Keratinocyte (primary cell): ENCODE data around the gene VEZF1. TPM values are rescaled to one million over a fixed set of nuclear protein-coding genes. Genes with fewer than 3 reads are reported as not detected.

Experiments
- DNase-seq: peaks from one replicate; pipeline ENCODE4 v3.0.0-alpha.2; 2011; ENCODE audit warnings: low read depth, missing footprints, low spot score
- FAIRE-seq: peaks from 2 replicates; lab custom pipeline; 2011; peaks lifted over from hg19 to GRCh38; lab: Jason Lieb, UNC
- H2AFZ ChIP-seq: 2 replicates; pipeline ENCODE4 v1.6.0; 2012; ENCODE audit warnings: low read length, control low read depth, inconsistent platforms; ENCODE audit not compliant: control insufficient read depth
- H3K27ac ChIP-seq: 2 replicates; pipeline ENCODE4 v1.5.1; 2011; ENCODE audit warnings: low read length; ENCODE audit not compliant: control insufficient read depth, insufficient read depth
- H3K27me3 ChIP-seq: 3 replicates; pipeline ENCODE4 v1.6.0; 2011; ENCODE audit warnings: low read length; ENCODE audit not compliant: control insufficient read depth, insufficient read depth; ENCODE audit errors: extremely low read depth
- H3K36me3 ChIP-seq, 2 experiments: 2 replicates in 1 of 2; 3 replicates in 1 of 2; pipeline ENCODE4 v1.5.1; 2011; ENCODE audit warnings: low read length in 2 of 2, mild to moderate bottlenecking in 1 of 2; ENCODE audit not compliant: control insufficient read depth in 2 of 2, insufficient read depth in 2 of 2; ENCODE audit errors: extremely low read depth in 1 of 2
- H3K4me1 ChIP-seq: 3 replicates; pipeline ENCODE4 v1.5.1; 2011; ENCODE audit warnings: low read length; ENCODE audit not compliant: control insufficient read depth, insufficient read depth; ENCODE audit errors: extremely low read depth
- H3K4me2 ChIP-seq: 3 replicates; pipeline ENCODE4 v1.6.0; 2011; ENCODE audit warnings: low read depth, low read length; ENCODE audit not compliant: control insufficient read depth, insufficient read depth; ENCODE audit errors: extremely low read depth
- H3K4me3 ChIP-seq, 3 experiments: fragments of 200-600 bp in 1 of 3; sonication (generic) in 1 of 3; 2 replicates in 2 of 3; 3 replicates in 1 of 3; pipeline ENCODE4 v1.5.1; 2011 to 2016; ENCODE audit warnings: low read length in 3 of 3, mild to moderate bottlenecking in 3 of 3, control low read depth in 2 of 3, inconsistent platforms in 1 of 3, low read depth in 1 of 3, mixed read lengths in 1 of 3, mixed run types in 1 of 3, moderate library complexity in 1 of 3; ENCODE audit not compliant: control insufficient read depth in 2 of 3, insufficient read depth in 2 of 3; ENCODE audit errors: extremely low read depth in 1 of 3
- H3K79me2 ChIP-seq: 2 replicates; pipeline ENCODE4 v1.6.0; 2012; ENCODE audit warnings: low read length; ENCODE audit not compliant: control insufficient read depth, insufficient read depth
- H3K9ac ChIP-seq: 3 replicates; pipeline ENCODE4 v1.6.0; 2011; ENCODE audit warnings: low read length; ENCODE audit not compliant: control insufficient read depth, insufficient read depth; ENCODE audit errors: extremely low read depth
- H3K9me1 ChIP-seq: 3 replicates; pipeline ENCODE4 v1.6.0; 2011; ENCODE audit warnings: low read length; ENCODE audit not compliant: control insufficient read depth, insufficient read depth; ENCODE audit errors: extremely low read depth
- H3K9me3 ChIP-seq: 2 replicates; pipeline ENCODE4 v1.5.1; 2012; ENCODE audit warnings: low read depth, low read length; ENCODE audit not compliant: control insufficient read depth
- H4K20me1 ChIP-seq: 3 replicates; pipeline ENCODE4 v1.6.0; 2011; ENCODE audit warnings: low read length; ENCODE audit not compliant: control insufficient read depth, insufficient read depth; ENCODE audit errors: extremely low read depth
- CTCF ChIP-seq, 3 experiments: IDR thresholded peaks in 1 of 3; conservative IDR thresholded peaks in 1 of 3; optimal IDR thresholded peaks in 1 of 3; 2 replicates in 2 of 3; 3 replicates in 1 of 3; pipeline versions ENCODE3 to v1.5.1; 2011; ENCODE audit warnings: low read length in 3 of 3, mild to moderate bottlenecking in 3 of 3, moderate library complexity in 2 of 3, control low read depth in 1 of 3, inconsistent platforms in 1 of 3; ENCODE audit not compliant: insufficient read depth in 2 of 3; ENCODE audit errors: extremely low read depth in 1 of 3
- EZH2 ChIP-seq: IDR thresholded peaks from one replicate; pipeline ENCODE4 v1.6.1; 2012; ENCODE audit warnings: inconsistent platforms, mild to moderate bottlenecking, low read length, moderate library complexity
- dilution Hi-C: fragments of 300-500 bp; cut with MboI; formaldehyde crosslinking; loops from one replicate; pipeline ENCODE4 v1.7.0; 2020; ENCODE audit warnings: low sequenced_read_pairs; ENCODE audit not compliant: extremely low pct_ligation_motif_present
- polyA plus RNA-seq, 5 experiments: library from polyadenylated mRNA; depleted of rRNA in 3 of 5; stranded (reverse) in 3 of 5; stranded (forward) in 1 of 5; unstranded in 1 of 5; fragments of >200 nt; gene quantifications; 1 replicate in 1 of 5; 2 replicates in 3 of 5; 3 replicates in 1 of 5; pipeline versions ENCODE4 v1.2.1 to v1.2.3, GENCODE V29; 2011 to 2012; ENCODE audit warnings: missing spikeins in 2 of 5, low read depth in 1 of 5, low replicate concordance in 1 of 5

Gene VEZF1
- polyA plus RNA-seq, 1 donor (not counting 4 experiments of a cell fraction or from before 2014, with no cell fraction given), result 22.8 TPM

- no peak for FAIRE-seq
- Histone ChIP-seq H3K27me3 (no peaks in the 10 kb centered on the region), H3K9me3 (no peaks in the 10 kb centered on the region), H3K4me1 (no peaks in the 10 kb centered on the region), H3K4me2 (no peak overlapping the region), H2AFZ (no peak overlapping the region), H3K79me2 (peaks cover 29% of the 10 kb centered on the region), H3K36me3 (peaks cover 29 to 54% of the 10 kb centered on the region in 2 experiments), H3K9ac (no peak overlapping the region), H3K4me3 (no peak overlapping the region), H3K27ac (no peak overlapping the region), H3K9me1 (no peaks in the 10 kb centered on the region), H4K20me1 (peaks cover 2% of the 10 kb centered on the region)
- dilution Hi-C loops, result no loop called here
- no peak for DNase-seq
- TF ChIP-seq EZH2 (no peak), CTCF (optimal IDR thresholded peaks at IDR 0.05 in 1 of 3, IDR thresholded peaks at IDR 0.05 in 1 of 3, conservative IDR thresholded peaks at IDR 0.05 in 1 of 3; ENCODE audit: extremely low read depth in 1 of 3, insufficient read depth in 2 of 3, low read length in 3 of 3) (no peak)
Observed at GRCh38 chr17:57979076-57979475, 9.0 kb downstream of the VEZF1 start.

GRCh38 chr17:57976594-57976993 lies 11.5 kb downstream of the VEZF1 start:
- Histone ChIP-seq H3K9me1 (no peaks in the 10 kb centered on the region), H3K9me3 (no peaks in the 10 kb centered on the region), H3K4me1 (peaks cover 2% of the 10 kb centered on the region), H3K36me3 (peaks cover 25 to 44% of the 10 kb centered on the region in 2 experiments), H3K79me2 (peaks cover 5% of the 10 kb centered on the region), H2AFZ (no peak overlapping the region), H3K27me3 (no peaks in the 10 kb centered on the region), H3K4me3 (no peak overlapping the region), H3K27ac (no peak overlapping the region), H3K4me2 (no peak overlapping the region), H4K20me1 (no peaks in the 10 kb centered on the region), H3K9ac (no peak overlapping the region)
- dilution Hi-C loops, result no loop called here
- no peak for TF ChIP-seq EZH2
- TF ChIP-seq CTCF (optimal IDR thresholded peaks at IDR 0.05 in 1 of 3, IDR thresholded peaks at IDR 0.05 in 1 of 3, conservative IDR thresholded peaks at IDR 0.05 in 1 of 3; ENCODE audit: extremely low read depth in 1 of 3, insufficient read depth in 2 of 3, low read length in 3 of 3), result no peak
- DNase-seq (no peak), FAIRE-seq (no peak)
